Subcutaneous adipose tissue (tissue), 4 donors: ENCODE results near the gene DCPS. TPM values are rescaled to one million over a fixed set of nuclear protein-coding genes. Genes with fewer than 3 reads are reported as not detected.

ENCODE experiments used
- total RNA-seq, 4 donors: library from RNA; depleted of rRNA; stranded (reverse); fragments of >200 nt; gene quantifications; one replicate each; pipeline ENCODE4 v1.1.0, GENCODE V29; 2016
- TF ChIP-seq, protein P1 (sequence below): fragments of 450-650 bp; IDR thresholded peaks from one replicate; pipeline ENCODE4 v1.5.1; 2016; ENCODE audit warnings: low read depth, mild to moderate bottlenecking, control low read depth, antibody characterized with exemption, moderate library complexity

The DCPS gene, protein sequence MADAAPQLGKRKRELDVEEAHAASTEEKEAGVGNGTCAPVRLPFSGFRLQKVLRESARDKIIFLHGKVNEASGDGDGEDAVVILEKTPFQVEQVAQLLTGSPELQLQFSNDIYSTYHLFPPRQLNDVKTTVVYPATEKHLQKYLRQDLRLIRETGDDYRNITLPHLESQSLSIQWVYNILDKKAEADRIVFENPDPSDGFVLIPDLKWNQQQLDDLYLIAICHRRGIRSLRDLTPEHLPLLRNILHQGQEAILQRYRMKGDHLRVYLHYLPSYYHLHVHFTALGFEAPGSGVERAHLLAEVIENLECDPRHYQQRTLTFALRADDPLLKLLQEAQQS
- 10 to 100 TPM in 1 of 4 donors, 1 to 10 TPM in 3; 5.3 to 12.6 (median 7.9) TPM for total RNA-seq

DNA sequence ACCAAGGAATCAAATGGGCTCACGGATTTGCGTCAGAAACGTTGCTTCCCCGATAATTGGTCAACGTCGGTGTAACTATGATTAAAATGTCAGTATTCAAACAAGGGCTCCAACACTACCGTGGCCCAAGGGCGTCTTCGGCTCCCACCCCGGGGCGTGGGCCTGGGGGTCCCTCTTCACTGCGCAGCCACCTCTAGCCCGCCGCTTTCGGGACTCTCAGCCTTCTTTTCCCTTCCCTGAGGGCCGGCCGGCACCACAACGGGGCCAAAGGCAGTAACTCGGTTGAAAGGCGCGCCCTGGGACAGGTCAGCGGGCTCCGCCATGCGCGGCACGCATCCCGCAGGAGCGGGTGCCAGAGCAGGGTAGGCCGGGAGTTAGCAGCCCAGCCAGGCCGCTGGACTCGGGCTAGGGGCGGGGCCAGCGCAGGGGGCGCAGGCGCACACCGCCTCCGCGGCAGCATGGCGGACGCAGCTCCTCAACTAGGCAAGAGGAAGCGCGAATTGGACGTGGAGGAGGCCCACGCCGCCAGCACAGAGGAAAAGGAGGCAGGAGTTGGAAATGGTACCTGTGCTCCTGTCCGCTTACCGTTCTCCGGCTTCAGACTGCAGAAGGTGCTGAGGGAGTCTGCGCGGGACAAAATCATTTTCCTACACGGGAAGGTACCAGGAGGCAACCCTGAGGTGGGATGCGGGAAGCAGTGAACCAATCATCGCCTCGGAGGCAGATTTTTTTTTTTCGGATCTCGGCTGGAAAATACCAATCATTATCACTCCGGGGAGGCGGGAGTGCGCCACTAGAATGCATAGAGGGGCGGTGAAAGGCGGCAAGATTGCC, at the start of gene DCPS:
TSS of gene DCPS (plus strand) at position 438 of the 834 bp plus-strand sequence. CDS start at position 459, 21 bp downstream.
- TF ChIP-seq, protein P1, sequence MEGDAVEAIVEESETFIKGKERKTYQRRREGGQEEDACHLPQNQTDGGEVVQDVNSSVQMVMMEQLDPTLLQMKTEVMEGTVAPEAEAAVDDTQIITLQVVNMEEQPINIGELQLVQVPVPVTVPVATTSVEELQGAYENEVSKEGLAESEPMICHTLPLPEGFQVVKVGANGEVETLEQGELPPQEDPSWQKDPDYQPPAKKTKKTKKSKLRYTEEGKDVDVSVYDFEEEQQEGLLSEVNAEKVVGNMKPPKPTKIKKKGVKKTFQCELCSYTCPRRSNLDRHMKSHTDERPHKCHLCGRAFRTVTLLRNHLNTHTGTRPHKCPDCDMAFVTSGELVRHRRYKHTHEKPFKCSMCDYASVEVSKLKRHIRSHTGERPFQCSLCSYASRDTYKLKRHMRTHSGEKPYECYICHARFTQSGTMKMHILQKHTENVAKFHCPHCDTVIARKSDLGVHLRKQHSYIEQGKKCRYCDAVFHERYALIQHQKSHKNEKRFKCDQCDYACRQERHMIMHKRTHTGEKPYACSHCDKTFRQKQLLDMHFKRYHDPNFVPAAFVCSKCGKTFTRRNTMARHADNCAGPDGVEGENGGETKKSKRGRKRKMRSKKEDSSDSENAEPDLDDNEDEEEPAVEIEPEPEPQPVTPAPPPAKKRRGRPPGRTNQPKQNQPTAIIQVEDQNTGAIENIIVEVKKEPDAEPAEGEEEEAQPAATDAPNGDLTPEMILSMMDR: no peak

DNA sequence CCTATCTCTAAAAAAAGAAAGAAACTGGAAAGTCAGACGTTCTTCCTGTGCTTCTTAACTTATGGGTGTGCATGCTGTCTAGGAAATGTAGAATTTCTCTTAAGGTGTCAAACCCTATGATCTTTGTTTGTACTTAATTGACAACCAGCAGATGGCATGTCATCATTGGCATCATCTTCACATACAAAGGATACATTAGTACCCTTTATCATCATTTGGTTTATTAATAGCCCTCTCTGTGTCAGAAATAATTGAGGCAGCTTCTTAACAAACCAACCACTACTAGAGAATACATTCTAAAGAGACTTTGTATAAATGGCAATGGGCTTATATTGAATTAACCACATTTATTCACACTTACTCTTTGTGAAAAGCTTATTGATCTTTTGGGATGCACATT, 49.0 kb upstream of the DCPS start:
- TF ChIP-seq, protein P1: no peak

DNA sequence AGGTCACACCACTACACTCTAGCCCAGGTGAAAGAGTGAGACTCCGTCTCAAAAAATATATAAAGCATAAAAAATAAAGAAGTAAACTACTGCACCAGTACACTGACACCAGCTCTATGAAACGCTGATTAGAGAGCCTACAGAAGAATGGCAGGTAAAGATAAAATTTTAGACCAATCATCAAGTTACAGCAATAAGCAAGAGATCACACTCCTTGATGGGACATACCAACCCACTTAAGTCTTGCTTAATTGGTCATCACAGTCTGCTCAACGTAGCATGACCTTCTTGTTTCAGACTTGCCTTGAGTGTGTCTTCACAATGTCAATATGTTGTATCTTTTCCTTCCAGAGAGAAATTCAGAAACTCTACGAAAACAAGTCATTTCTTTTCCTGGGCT, 47.6 kb upstream of the DCPS start:
- TF ChIP-seq, protein P1: no peak

DNA sequence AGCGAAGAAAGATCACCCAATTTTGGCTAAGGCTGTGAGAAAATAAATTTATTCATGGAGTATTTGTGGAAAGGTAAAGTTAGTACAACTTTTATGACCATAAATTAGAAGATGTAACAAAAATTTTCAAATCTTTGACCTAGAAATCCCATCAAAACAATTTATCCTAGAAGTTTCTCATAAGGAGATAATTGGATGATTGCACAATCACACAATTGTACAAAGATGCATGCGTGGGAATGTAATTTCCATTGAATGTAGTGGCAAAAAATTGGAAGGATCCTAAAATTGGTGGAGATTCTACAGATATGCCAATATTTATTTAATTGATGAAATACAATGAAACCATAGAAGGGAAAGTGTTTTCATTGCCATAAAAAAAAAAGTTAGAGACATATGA, 46.7 kb upstream of the DCPS start:
- TF ChIP-seq, protein P1: no peak

DNA sequence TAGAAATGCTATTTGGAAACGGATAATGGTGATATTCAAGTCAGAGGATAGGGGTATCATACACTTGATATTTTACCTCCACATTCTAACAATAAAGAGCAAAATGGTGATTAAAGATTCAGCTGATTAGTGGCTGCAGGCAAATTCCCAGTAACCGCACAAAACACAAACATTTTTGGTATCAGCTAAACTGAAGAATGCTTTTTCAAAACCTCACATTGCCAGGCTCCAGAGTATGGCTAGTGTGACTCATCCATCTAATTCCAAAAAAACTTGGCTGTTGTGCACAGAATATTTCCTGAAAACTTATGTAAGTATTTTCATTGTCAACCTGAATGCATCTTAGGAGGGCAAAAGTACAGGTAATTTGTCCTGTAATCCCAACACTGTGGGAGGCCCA, 46.1 kb upstream of the DCPS start:
- TF ChIP-seq, protein P1: no peak

DNA sequence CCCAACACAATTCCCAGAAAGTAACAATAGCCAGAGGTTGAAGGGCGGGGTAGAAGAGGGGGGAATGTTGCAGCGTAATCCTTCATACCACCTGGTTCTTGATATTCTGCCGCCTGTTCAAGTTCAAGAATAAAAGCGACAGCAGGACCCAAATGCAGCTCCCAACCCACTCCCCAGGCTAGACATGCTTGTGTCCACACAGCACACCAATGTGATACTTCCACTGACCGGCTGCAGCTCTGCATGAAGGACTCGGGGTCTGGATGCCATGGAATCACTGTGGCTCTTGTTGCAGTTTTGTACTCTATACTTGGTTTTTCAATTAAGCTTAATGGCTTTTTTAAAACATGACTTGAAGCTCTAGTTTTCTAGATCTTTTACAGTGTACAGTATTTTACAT, 41.6 kb upstream of the DCPS start:
- TF ChIP-seq, protein P1: no peak

DNA sequence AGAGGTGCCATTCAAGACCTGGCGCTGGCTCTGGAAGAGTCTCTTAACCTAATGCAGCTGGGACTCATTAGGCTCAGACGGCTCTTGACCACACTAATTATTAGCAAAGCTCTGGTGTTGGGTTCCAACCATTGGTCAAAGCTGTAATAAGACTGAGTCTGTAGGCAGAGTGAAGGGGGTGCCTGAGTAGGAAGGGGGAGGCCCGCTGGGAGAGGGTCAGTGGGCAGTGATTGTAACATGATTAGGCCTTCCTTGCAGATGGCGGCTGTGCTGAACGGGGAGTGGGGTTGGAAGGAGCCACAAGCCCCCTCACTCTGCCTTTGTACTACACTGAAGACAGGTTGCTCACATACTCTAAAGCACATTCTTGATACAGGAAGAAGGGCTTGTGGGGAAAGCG, 40.4 kb upstream of the DCPS start:
- TF ChIP-seq, protein P1: no peak
